ENCODE measurements around the gene WDR38.
A peak's percentile ranks its signal among the peaks of the same experiment; 100 is the strongest.

DNA sequence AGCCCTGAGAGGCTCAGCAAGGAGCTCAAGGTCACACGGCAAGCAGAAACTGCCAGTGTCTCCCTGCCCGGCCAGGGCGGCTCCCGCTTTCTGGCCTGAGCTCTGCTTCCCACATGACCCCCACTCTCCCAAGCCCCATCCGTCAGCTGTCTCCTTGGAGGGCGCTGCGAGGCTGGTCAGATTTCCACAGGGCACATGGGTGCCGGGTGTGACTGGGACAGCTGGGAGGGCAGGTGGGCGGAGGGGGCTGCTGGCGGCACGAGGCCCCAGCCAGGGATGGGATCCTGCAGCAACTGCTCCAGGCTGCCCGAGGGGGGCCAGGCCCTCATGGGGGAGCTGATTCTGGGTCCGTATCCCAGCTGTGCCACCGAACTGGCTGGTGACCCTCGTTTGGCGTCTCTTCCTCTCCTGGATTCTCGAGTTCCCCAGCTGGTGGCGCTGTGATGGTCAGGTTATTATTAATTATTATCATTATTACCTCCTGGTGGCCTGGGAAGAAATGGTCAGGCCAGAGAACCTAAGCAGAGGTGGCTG, 12.9 kb upstream of the WDR38 start:
- TF ChIP-seq, protein P1, sequence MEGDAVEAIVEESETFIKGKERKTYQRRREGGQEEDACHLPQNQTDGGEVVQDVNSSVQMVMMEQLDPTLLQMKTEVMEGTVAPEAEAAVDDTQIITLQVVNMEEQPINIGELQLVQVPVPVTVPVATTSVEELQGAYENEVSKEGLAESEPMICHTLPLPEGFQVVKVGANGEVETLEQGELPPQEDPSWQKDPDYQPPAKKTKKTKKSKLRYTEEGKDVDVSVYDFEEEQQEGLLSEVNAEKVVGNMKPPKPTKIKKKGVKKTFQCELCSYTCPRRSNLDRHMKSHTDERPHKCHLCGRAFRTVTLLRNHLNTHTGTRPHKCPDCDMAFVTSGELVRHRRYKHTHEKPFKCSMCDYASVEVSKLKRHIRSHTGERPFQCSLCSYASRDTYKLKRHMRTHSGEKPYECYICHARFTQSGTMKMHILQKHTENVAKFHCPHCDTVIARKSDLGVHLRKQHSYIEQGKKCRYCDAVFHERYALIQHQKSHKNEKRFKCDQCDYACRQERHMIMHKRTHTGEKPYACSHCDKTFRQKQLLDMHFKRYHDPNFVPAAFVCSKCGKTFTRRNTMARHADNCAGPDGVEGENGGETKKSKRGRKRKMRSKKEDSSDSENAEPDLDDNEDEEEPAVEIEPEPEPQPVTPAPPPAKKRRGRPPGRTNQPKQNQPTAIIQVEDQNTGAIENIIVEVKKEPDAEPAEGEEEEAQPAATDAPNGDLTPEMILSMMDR (optimal IDR thresholded peaks at IDR 0.05 in 1 of 3, IDR thresholded peaks at IDR 0.05 in 1 of 3, conservative IDR thresholded peaks at IDR 0.05 in 1 of 3; ENCODE audit: extremely low read depth in 1 of 3, insufficient read depth in 2 of 3, low read length in 3 of 3): peak; percentile 42 to 60 (median 51)
- no peak for TF ChIP-seq EZH2 (IDR thresholded peaks at IDR 0.05; ENCODE audit: low read length)

All from keratinocyte (primary cell).